Body of pancreas (tissue), 4 donors: ENCODE measurements around the gene SENP7. TPM values are rescaled to one million over a fixed set of nuclear protein-coding genes. Genes with fewer than 3 reads are reported as not detected.

Experiments used
- ATAC-seq: fragments of 150-250 bp; one replicate; pipeline ENCODE4 v1.9.1; 2016
- DNase-seq, 4 donors: peaks; one replicate each; pipeline ENCODE4 v3.0.0-alpha.2; 2019
- H3K27ac ChIP-seq, 4 donors: fragments of 200-600 bp; sonication (generic); 1 replicate in 3 of 4; 2 replicates in 1 of 4; pipeline versions ENCODE4 v1.5.1 to v1.6.1; 2016 to 2019; ENCODE audit warnings: mild to moderate bottlenecking in 1 of 4, mixed read lengths in 1 of 4, moderate library complexity in 1 of 4
- H3K27me3 ChIP-seq, 2 donors: fragments of 200-600 bp; sonication (generic); one replicate each; pipeline ENCODE4 v1.6.0; 2016; ENCODE audit warnings: mild to moderate bottlenecking in 1 of 2
- H3K36me3 ChIP-seq, 2 donors: fragments of 200-600 bp; sonication (generic); replicated peaks in 1 of 2; 2 replicates each; pipeline ENCODE4 v1.5.1; 2016; ENCODE audit warnings: low read depth in 2 of 2; ENCODE audit not compliant: insufficient read depth in 1 of 2
- H3K4me1 ChIP-seq: fragments of 200-600 bp; sonication (generic); one replicate; pipeline ENCODE4 v1.6.0; 2016
- H3K4me3 ChIP-seq, 2 donors: fragments of 200-600 bp; sonication (generic); 1 replicate in 1 of 2; 2 replicates in 1 of 2; pipeline ENCODE4 v1.5.1; 2016 to 2019
- H3K9me3 ChIP-seq, 3 donors: fragments of 200-600 bp; sonication (generic); 1 replicate in 2 of 3; 2 replicates in 1 of 3; pipeline ENCODE4 v1.5.1; 2016
- CTCF ChIP-seq, 7 experiments: fragments of 450-650 bp in 4 of 7; fragments of 200-600 bp in 3 of 7; sonication (generic) in 3 of 7; IDR thresholded peaks; one replicate each; pipeline ENCODE4 v1.5.1; 2016 to 2019; ENCODE audit warnings: antibody characterized with exemption in 7 of 7
- POLR2A ChIP-seq, 3 donors: fragments of 450-650 bp; IDR thresholded peaks; one replicate each; pipeline ENCODE4 v1.6.1; 2016; ENCODE audit warnings: antibody characterized with exemption in 3 of 3, mild to moderate bottlenecking in 2 of 3
- WGBS, 2 donors: methylation state at CpG; one replicate each; pipeline ENCODE4 v1.1.5; 2017; 5-methylcytosine and 5-hydroxymethylcytosine counted together
- intact Hi-C: fragments of 100-400 bp; cut with DNase I; formaldehyde crosslinking; loops from one replicate; pipeline ENCODE4 v1.15.1; 2023
- total RNA-seq, 2 donors: library from RNA; depleted of rRNA; stranded (reverse); fragments of >200 nt; gene quantifications; one replicate each; pipeline ENCODE4 v1.1.0, GENCODE V29; 2016

SENP7 gene
- total RNA-seq, 2 donors from 2014 or later, result 23.1 to 23.4 TPM

- 17 to 23% methylated on average over 2 of the region's 2 CpGs for WGBS, 2 donors
- H3K4me1 ChIP-seq, result no peaks in the 10 kb centered on the region
- no peak for DNase-seq
- no peak overlapping the region for H3K27ac ChIP-seq
- no peak for ATAC-seq
- H3K27me3 ChIP-seq, result no peaks in the 10 kb centered on the region
- no peak overlapping the region for H3K4me3 ChIP-seq
- TF ChIP-seq CTCF (IDR thresholded peaks at IDR 0.05) (no peak), POLR2A (IDR thresholded peaks at IDR 0.05) (no peak)
- intact Hi-C loops, result no loop called here
- H3K36me3 ChIP-seq, result no peaks in the 10 kb centered on the region
- no peaks in the 10 kb centered on the region for H3K9me3 ChIP-seq
Observed at GRCh38 chr3:101531473-101532086, 18.6 kb upstream of the SENP7 start.

- WGBS, 2 donors, result 54 to 64% methylated on average over 2 of the region's 2 CpGs
- DNase-seq (no peak), ATAC-seq (no peak)
- no peaks in the 10 kb centered on the region for H3K27me3 ChIP-seq
- no peak overlapping the region for H3K4me3 ChIP-seq
- H3K9me3 ChIP-seq, result no peaks in the 10 kb centered on the region
- H3K27ac ChIP-seq, result no peak overlapping the region
- intact Hi-C loops, result no loop called here
- no peaks in the 10 kb centered on the region for H3K36me3 ChIP-seq
- H3K4me1 ChIP-seq, result no peaks in the 10 kb centered on the region
- no peak for TF ChIP-seq CTCF (IDR thresholded peaks at IDR 0.05)
Observed at GRCh38 chr3:101530686-101531047, 17.7 kb upstream of the SENP7 start.

GRCh38 chr3:101529816-101530685 lies 17.0 kb upstream of the SENP7 start:
- no peak overlapping the region for H3K27ac ChIP-seq
- H3K36me3 ChIP-seq, result no peaks in the 10 kb centered on the region
- TF ChIP-seq POLR2A (IDR thresholded peaks at IDR 0.05) (no peak), CTCF (IDR thresholded peaks at IDR 0.05) (no peak)
- no peaks in the 10 kb centered on the region for H3K27me3 ChIP-seq
- no peak for ATAC-seq
- no peaks in the 10 kb centered on the region for H3K9me3 ChIP-seq
- intact Hi-C loops, result no loop called here
- 65 to 80% methylated on average over 4 of the region's 4 CpGs for WGBS, 2 donors
- no peaks in the 10 kb centered on the region for H3K4me1 ChIP-seq
- no peak overlapping the region for H3K4me3 ChIP-seq
- no peak for DNase-seq

GRCh38 chr3:101527906-101528305 lies 14.9 kb upstream of the SENP7 start:
- TF ChIP-seq POLR2A (IDR thresholded peaks at IDR 0.05), result no peak
- no peak for TF ChIP-seq CTCF (IDR thresholded peaks at IDR 0.05)

More at GRCh38 chr3:101527906-101528305, 14.9 kb upstream of the SENP7 start:
- Histone ChIP-seq H3K27me3 (no peaks in the 10 kb centered on the region), H3K4me1 (no peaks in the 10 kb centered on the region), H3K36me3 (no peaks in the 10 kb centered on the region), H3K9me3 (no peaks in the 10 kb centered on the region), H3K27ac (no peak overlapping the region), H3K4me3 (no peak overlapping the region)
- intact Hi-C loops, result no loop called here
- WGBS, 2 donors, result 0% methylated on average over 1 of the region's 1 CpG; no CpG with 5 or more reads in 1 of the 2 donors
- no peak for ATAC-seq
- DNase-seq, result no peak
